H4 (cell line): ENCODE results near the gene AXIN1. TPM values are rescaled to one million over a fixed set of nuclear protein-coding genes. Genes with fewer than 3 reads are reported as not detected.

Experiments
- DNase-seq: peaks from one replicate; pipeline ENCODE4 v3.0.0-alpha.2; 2015; ENCODE audit warnings: low spot score
- total RNA-seq: library from RNA; depleted of rRNA; stranded (reverse); fragments of >200 nt; shearing (Covaris generic); gene quantifications from 2 replicates; pipeline ENCODE4 v1.2.3, GENCODE V29; 2014; rRNA removed

Gene AXIN1
- total RNA-seq, 1 experiment from 2014 or later, result 5.6 TPM

DNA sequence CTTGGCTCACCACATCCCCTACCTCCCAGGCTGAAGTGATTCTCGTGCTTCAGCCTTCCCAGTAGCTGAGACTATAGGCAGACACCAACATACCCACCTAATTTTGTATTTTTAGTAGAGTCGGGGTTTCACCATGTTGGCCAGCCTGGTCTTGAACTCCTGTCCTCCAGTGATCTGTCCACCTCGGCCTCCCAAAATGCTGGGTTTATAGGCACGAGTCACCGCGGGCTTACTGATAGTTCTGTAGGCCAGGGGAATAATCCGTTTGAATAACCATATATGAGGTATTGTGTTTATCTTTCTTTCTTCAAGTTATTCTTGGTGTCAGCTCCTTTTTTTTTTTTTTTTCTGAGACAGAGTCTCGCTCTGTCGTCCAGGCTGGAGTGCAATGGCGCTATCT lies 110.2 kb downstream of the AXIN1 start:
- no peak for DNase-seq

GRCh38 chr16:240559-240958 lies 112.0 kb downstream of the AXIN1 start:
- no peak for DNase-seq

DNA sequence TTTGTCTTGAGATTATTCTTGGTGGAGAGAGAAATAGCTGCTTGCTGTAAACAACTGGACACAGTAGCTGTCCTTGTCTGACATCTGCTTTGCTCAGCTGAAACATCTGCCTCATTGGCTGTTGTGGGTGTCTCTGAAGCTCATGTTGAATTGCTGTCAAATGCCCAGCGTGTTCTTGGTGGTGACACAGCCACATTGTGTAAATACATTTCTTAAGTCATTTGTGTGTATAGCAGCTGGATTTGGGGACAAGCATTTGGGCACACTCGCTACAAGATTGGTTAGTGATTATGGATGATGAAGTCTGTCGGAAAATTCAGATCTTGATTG lies 112.6 kb downstream of the AXIN1 start:
- DNase-seq, result no peak

Other genes with a start within 250 kb of the AXIN1 start
- 2.6 and 5.0 TPM in 2 replicates for gene NPRL3, start 214.1 kb downstream of the AXIN1 start, total RNA-seq
- gene HBZ, start 200.1 kb downstream of the AXIN1 start, total RNA-seq, result not detected in 2 replicates
- not detected in 2 replicates for gene HBM, start 186.7 kb downstream of the AXIN1 start, total RNA-seq
- gene HBA2, start 179.8 kb downstream of the AXIN1 start, total RNA-seq, result 3.3 TPM in 1 of 2 replicates, not detected in the other
- not detected in 2 replicates for gene HBA1, start 176.0 kb downstream of the AXIN1 start, total RNA-seq
- gene HBQ1, start 172.3 kb downstream of the AXIN1 start, total RNA-seq, result not detected in 2 replicates
- 39.6 and 44.7 TPM in 2 replicates for gene LUC7L, start 123.3 kb downstream of the AXIN1 start, total RNA-seq
- 118 and 178 TPM in 2 replicates for gene FAM234A, start 117.9 kb downstream of the AXIN1 start, total RNA-seq
- not detected in 2 replicates for gene RGS11, start 76.8 kb downstream of the AXIN1 start, total RNA-seq
- not detected in 2 replicates for gene ARHGDIG, start 72.1 kb downstream of the AXIN1 start, total RNA-seq
- gene PDIA2, start 69.6 kb downstream of the AXIN1 start, total RNA-seq, result not detected in 2 replicates
- gene MRPL28, start 17.8 kb upstream of the AXIN1 start, total RNA-seq, result 159 and 167 TPM in 2 replicates
- gene PGAP6, start 29.3 kb upstream of the AXIN1 start, total RNA-seq, result 13.7 and 15.9 TPM in 2 replicates
- 87.5 and 95.3 TPM in 2 replicates for gene NME4, start 44.5 kb upstream of the AXIN1 start, total RNA-seq
- gene DECR2, start 49.2 kb upstream of the AXIN1 start, total RNA-seq, result 5.9 and 8.7 TPM in 2 replicates
- gene RAB11FIP3, start 72.9 kb upstream of the AXIN1 start, total RNA-seq, result 5.4 and 11.5 TPM in 2 replicates
- 4.4 and 8.3 TPM in 2 replicates for gene CAPN15, start 175.0 kb upstream of the AXIN1 start, total RNA-seq
- gene PRR35, start 207.7 kb upstream of the AXIN1 start, total RNA-seq, result not detected in 2 replicates
- gene NHLRC4, start 214.3 kb upstream of the AXIN1 start, total RNA-seq, result 0.06 and 0.43 TPM in 2 replicates
- gene PIGQ, start 217.2 kb upstream of the AXIN1 start, total RNA-seq, result 7.6 and 7.7 TPM in 2 replicates
- 4.4 and 5.1 TPM in 2 replicates for gene RAB40C, start 237.3 kb upstream of the AXIN1 start, total RNA-seq